ENCODE data around the gene CTBS.
A peak's percentile ranks its signal among the peaks of the same experiment; 100 is the strongest.
"Not testable (repeated sequence)": the region's sequence is repeated elsewhere in the genome, so short reads cannot be mapped to it uniquely, and the experiment has no call there.

CTBS gene

GRCh38 chr1:84583648-84584047 is 9.4 kb upstream of the CTBS start:
- DNase-seq: no peak

GRCh38 chr1:84582802-84583587 is 8.8 kb upstream of the CTBS start:
- DNase-seq: no peak

GRCh38 chr1:84581648-84582047 is 7.4 kb upstream of the CTBS start:
- no peak for DNase-seq

GRCh38 chr1:84574936-84575335 is 696 bp upstream of the CTBS start:
- DNase-seq: no peak

- no peak for DNase-seq
Observed at GRCh38 chr1:84573481-84573966, 716 bp downstream of the CTBS start.

GRCh38 chr1:84571150-84571535 is 3.1 kb downstream of the CTBS start:
- DNase-seq: no peak

- DNase-seq: no peak
Observed at GRCh38 chr1:84570436-84571149, 3.6 kb downstream of the CTBS start.

- no peak for DNase-seq
Observed at GRCh38 chr1:84569216-84569615, 5.0 kb downstream of the CTBS start.

GRCh38 chr1:84550826-84551225 is 23.4 kb downstream of the CTBS start:
- no peak for DNase-seq

GRCh38 chr1:84541679-84542078 is 32.6 kb downstream of the CTBS start:
- no peak for DNase-seq

- no peak for DNase-seq
Observed at GRCh38 chr1:84540759-84541158, 33.5 kb downstream of the CTBS start.

- DNase-seq: no peak
Observed at GRCh38 chr1:84539972-84540371, 34.3 kb downstream of the CTBS start.

GRCh38 chr1:84538599-84538998 is 35.6 kb downstream of the CTBS start:
- peak; percentile 27 for DNase-seq

GRCh38 chr1:84525779-84526178 is 48.5 kb downstream of the CTBS start:
- no peak for DNase-seq

- no peak for DNase-seq
Observed at GRCh38 chr1:84524590-84524989, 49.6 kb downstream of the CTBS start.

- no peak for DNase-seq
Observed at GRCh38 chr1:84510668-84511067, 63.6 kb downstream of the CTBS start.

- no peak for DNase-seq
Observed at GRCh38 chr1:84510165-84510564, 64.1 kb downstream of the CTBS start.

GRCh38 chr1:84509029-84509428 is 65.2 kb downstream of the CTBS start:
- no peak for DNase-seq

- DNase-seq: no peak
Observed at GRCh38 chr1:84508510-84508909, 65.7 kb downstream of the CTBS start.

GRCh38 chr1:84507887-84508286 is 66.4 kb downstream of the CTBS start:
- not testable (repeated sequence) for DNase-seq

- peak; percentile 73 for DNase-seq
Observed at GRCh38 chr1:84506729-84507453, 67.3 kb downstream of the CTBS start.

- peak; percentile 92 for DNase-seq
Observed at GRCh38 chr1:84506002-84506728, 68.1 kb downstream of the CTBS start, which contains the start of the genes GNG5 and SPATA1. Gene GNG5, minus strand, starts transcription at chr1:84506581. Its CDS starts 490 bp downstream, at chr1:84506091. Gene SPATA1, plus strand, starts transcription at chr1:84506386. Its CDS starts 9,974 bp downstream, at chr1:84516360.
